ENCODE data around the gene EXOC2. TPM values are rescaled to one million over a fixed set of nuclear protein-coding genes. Genes with fewer than 3 reads are reported as not detected.

EXOC2 gene
- total RNA-seq, 2 donors from 2014 or later: 28.1 to 35.0 TPM

GRCh38 chr6:707576-708236, 14.8 kb upstream of the EXOC2 start:
- Histone ChIP-seq H3K27me3 (ENCODE audit: control insufficient read depth, insufficient read depth, low read length, poor library complexity, severe bottlenecking) (peaks cover 23% of the 10 kb centered on the region), H3K9ac (ENCODE audit: extremely low read depth, low read length, poor library complexity, severe bottlenecking) (no peak overlapping the region), H3K4me3 (ENCODE audit: low read length) (no peak overlapping the region), H3K4me1 (ENCODE audit: control insufficient read depth, insufficient read depth, low read length) (peaks cover 4% of the 10 kb centered on the region), H3K36me3 (ENCODE audit: control insufficient read depth, insufficient read depth, low read length) (no peaks in the 10 kb centered on the region), H3K27ac (ENCODE audit: low read depth, low read length) (no peak overlapping the region), H3K9me3 (ENCODE audit: control insufficient read depth, low read length) (no peaks in the 10 kb centered on the region)
- Mint-ChIP-seq H3K4me3 (no peak overlapping the region), H3K27ac (peak overlapping the region; percentile 53), H3K4me1 (peaks cover 26% of the 10 kb centered on the region), H3K9me3 (no peaks in the 10 kb centered on the region), H3K27me3 (ENCODE audit: insufficient read depth) (peaks cover 24% of the 10 kb centered on the region), H3K36me3 (ENCODE audit: low read depth) (no peaks in the 10 kb centered on the region)
- WGBS, 2 experiments (ENCODE audit: insufficient coverage in 1 of 2, insufficient read length in 1 of 2): 88 to 100% methylated on average over 5 to 10 of the region's 10 CpGs
- TF ChIP-seq CTCF (conservative IDR thresholded peaks at IDR 0.05): no peak
- DNase-seq: no peak

GRCh38 chr6:706819-707381, 14.0 kb upstream of the EXOC2 start:
- Mint-ChIP-seq H3K4me3 (no peak overlapping the region), H3K9me3 (no peaks in the 10 kb centered on the region), H3K4me1 (peaks cover 30% of the 10 kb centered on the region), H3K36me3 (ENCODE audit: low read depth) (no peaks in the 10 kb centered on the region), H3K27ac (no peak overlapping the region), H3K27me3 (ENCODE audit: insufficient read depth) (peaks cover 24% of the 10 kb centered on the region)
- TF ChIP-seq CTCF (conservative IDR thresholded peaks at IDR 0.05): no peak
- Histone ChIP-seq H3K27ac (ENCODE audit: low read depth, low read length) (no peak overlapping the region), H3K9me3 (ENCODE audit: control insufficient read depth, low read length) (no peaks in the 10 kb centered on the region), H3K4me1 (ENCODE audit: control insufficient read depth, insufficient read depth, low read length) (peaks cover 4% of the 10 kb centered on the region), H3K27me3 (ENCODE audit: control insufficient read depth, insufficient read depth, low read length, poor library complexity, severe bottlenecking) (peaks cover 23% of the 10 kb centered on the region), H3K36me3 (ENCODE audit: control insufficient read depth, insufficient read depth, low read length) (no peaks in the 10 kb centered on the region), H3K9ac (ENCODE audit: extremely low read depth, low read length, poor library complexity, severe bottlenecking) (no peak overlapping the region), H3K4me3 (ENCODE audit: low read length) (no peak overlapping the region)
- WGBS, 2 experiments (ENCODE audit: insufficient coverage in 1 of 2, insufficient read length in 1 of 2): 88 to 89% methylated on average over 3 to 8 of the region's 8 CpGs
- DNase-seq: no peak

GRCh38 chr6:706146-706545, 13.2 kb upstream of the EXOC2 start:
- H3K9me3 Mint-ChIP-seq: no peaks in the 10 kb centered on the region
- Histone ChIP-seq H3K27me3 (ENCODE audit: control insufficient read depth, insufficient read depth, low read length, poor library complexity, severe bottlenecking) (peaks cover 16% of the 10 kb centered on the region), H3K36me3 (ENCODE audit: control insufficient read depth, insufficient read depth, low read length) (no peaks in the 10 kb centered on the region), H3K27ac (ENCODE audit: low read depth, low read length) (no peak overlapping the region), H3K4me3 (ENCODE audit: low read length) (no peak overlapping the region), H3K9ac (ENCODE audit: extremely low read depth, low read length, poor library complexity, severe bottlenecking) (no peak overlapping the region), H3K4me1 (ENCODE audit: control insufficient read depth, insufficient read depth, low read length) (peaks cover 4% of the 10 kb centered on the region), H3K9me3 (ENCODE audit: control insufficient read depth, low read length) (no peaks in the 10 kb centered on the region)
- no peak for DNase-seq
- H3K4me1 Mint-ChIP-seq: peaks cover 26% of the 10 kb centered on the region
- no peaks in the 10 kb centered on the region for H3K36me3 Mint-ChIP-seq (ENCODE audit: low read depth)
- TF ChIP-seq CTCF (conservative IDR thresholded peaks at IDR 0.05): no peak
- peaks cover 17% of the 10 kb centered on the region for H3K27me3 Mint-ChIP-seq (ENCODE audit: insufficient read depth)
- WGBS, 2 experiments (ENCODE audit: insufficient coverage in 1 of 2, insufficient read length in 1 of 2): 93 to 94% methylated on average over 3 to 6 of the region's 6 CpGs
- H3K4me3 Mint-ChIP-seq: no peak overlapping the region
- no peak overlapping the region for H3K27ac Mint-ChIP-seq

Measured in endodermal cell (in vitro differentiated cells).